ENCODE results near the gene S100A8.
A peak's percentile ranks its signal among the peaks of the same experiment; 100 is the strongest.
"Not testable (repeated sequence)": the region's sequence is repeated elsewhere in the genome, so short reads cannot be mapped to it uniquely, and the experiment has no call there.

The S100A8 gene

DNA sequence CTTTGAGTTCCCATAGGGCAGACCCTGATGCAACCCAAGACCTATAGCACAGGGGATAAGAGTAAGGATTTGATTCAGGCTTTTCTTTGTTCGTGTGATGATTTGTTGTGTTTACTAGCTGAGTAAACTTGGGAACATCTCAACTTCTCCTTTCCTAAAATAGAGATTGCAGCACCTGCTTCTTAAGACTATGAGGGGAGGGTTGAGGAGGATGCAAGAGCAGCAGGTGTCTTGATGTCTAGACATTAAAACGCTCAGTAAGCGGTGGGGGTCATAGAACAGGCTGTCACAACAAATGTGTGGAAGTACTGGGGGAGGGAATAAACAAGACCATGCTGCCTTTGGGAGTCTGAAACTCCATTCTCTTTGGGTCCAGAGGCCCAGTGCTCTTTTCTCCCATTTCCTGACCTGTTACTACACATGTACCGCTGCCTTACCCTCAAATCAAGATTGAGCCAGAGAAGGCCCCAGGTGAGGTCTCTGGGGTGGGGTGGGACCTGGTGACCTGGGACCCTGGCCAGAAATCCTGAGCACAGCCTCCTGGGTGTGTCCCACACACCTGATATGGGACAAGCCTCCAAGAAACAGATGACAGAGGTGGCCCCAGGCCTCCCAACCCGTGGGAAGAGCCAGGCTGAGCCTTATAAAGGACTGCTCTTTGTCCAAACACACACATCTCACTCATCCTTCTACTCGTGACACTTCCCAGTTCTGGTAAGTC, 25.1 kb upstream of the S100A8 start, which contains the start of gene S100A7A:
TSS of gene S100A7A (plus strand) at position 671 of the 721 bp plus-strand sequence. CDS start 1,563 bp downstream, outside the sequence.
- no peak for DNase-seq (ENCODE audit: low spot score)

DNA sequence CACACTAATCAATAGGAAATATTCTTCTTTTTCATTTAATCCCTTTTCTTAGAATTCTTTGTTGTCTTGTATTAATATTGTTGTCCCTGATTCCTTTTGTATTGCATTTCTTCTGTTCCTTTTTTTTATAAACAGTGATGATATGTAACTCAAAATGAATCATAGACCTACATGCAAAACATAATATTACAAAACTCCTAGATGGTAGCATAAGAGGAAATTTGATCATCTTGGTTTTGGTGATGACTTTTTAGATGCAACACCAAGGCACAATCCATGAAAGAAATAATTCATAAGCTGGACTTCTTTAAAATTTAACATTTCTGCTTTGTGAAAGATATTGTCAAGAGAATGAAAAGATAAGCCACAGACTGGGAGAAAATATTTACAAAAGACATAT, 23.1 kb upstream of the S100A8 start:
- DNase-seq (ENCODE audit: low spot score) = not testable (repeated sequence)

DNA sequence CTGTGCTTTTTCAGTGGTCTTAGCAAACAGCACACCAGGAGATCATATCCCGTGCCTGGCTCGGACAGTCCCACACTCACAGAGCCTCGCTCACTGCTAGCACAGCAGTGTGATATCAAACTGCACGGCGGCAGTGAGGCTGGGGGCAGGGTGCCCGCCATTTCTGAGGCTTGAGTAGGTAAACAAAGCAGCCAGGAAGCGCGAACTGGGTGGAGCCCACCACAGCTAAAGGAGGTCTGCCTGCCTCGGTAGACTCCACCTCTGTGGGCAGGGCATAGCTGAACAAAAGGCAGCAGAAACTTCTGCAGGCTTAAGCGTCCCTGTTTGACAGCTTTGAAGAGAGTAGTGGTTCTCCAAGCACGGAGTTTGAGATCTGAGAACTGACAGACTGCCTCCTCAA, 16.4 kb upstream of the S100A8 start:
- DNase-seq (ENCODE audit: low spot score) = not testable (repeated sequence)

DNA sequence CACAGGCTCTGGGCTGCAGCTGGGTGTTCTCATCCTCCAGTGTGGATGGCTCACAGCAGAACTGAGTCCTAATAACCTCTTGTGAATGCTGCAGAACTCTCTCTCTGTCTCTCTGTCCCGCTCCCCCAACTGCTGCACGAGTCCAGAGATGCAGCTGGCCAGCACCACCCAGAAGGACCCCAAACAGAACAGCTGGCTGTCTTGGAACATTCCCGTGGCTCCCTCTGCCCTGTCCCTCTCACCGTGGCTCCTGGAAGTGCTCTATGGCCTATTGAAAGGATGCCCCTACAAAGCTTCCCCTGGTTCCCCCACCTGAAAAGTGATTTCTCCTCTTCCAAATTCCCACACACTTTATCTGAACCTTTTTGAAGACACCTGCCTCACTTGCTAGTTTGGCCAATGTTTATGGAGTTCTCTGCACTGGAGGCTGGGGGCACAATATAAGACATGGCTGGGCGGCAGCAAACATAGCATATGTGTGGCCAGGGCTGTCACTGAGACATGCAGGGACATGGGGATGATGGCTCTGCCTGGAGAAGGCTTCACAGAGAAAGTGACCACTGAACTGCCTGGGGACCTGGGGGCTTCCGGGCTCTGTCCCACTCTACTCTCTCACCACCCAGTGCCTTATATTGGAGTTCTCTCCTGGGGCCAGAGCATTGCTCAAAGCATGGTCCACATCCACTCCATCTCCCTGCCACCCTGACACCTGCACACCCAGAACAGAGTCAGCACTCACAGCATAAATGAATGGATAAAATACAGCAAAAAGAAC, 15.1 kb upstream of the S100A8 start:
- DNase-seq (ENCODE audit: low spot score) = not testable (repeated sequence)

DNA sequence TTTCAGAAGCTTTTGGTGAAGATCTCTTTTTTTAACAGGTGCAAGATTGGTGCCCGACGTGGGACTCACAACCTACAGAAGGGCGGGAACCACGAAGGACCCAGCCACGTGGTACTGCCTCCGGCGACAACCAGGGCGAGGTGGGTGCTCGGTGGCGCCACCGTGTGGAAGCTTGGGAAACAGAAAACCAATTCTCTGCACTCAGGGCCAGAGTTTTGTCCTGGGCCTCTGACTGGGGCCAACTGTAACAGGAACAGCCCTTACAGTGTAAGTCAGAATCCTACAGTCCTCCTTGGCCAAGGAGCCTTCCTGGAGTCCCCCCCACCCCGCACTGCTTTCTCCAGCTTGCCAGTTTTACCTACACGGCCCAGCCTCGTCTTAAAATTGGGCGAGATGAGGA, 13.9 kb upstream of the S100A8 start:
- peak; percentile 11 for DNase-seq (ENCODE audit: low spot score)

DNA sequence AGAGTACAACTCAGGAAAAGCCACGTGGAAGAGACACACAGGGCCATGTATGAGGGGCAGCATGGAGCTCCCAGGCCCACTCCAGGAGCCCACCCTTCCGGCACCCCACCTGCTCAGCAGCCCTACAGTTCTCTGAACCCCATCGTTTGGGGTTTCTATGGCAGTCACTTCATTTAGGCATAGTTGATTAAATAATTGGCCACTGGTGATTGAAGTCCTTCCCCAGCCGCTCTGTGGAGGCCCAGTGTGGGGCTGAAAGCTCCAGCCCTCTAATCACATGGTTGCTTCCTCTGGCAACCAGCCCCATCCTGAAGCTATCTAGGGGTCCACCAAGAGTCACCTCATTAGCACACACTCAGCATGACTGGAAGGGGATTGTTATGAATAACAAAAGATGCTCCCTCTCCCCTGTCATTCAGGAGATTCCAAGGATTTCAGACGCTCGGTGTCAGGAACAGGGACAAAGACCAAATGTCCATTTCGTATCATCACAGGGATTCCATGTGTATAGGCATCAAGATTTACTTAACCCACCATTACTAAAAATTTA, 13.3 kb upstream of the S100A8 start:
- no peak for DNase-seq (ENCODE audit: low spot score)

DNA sequence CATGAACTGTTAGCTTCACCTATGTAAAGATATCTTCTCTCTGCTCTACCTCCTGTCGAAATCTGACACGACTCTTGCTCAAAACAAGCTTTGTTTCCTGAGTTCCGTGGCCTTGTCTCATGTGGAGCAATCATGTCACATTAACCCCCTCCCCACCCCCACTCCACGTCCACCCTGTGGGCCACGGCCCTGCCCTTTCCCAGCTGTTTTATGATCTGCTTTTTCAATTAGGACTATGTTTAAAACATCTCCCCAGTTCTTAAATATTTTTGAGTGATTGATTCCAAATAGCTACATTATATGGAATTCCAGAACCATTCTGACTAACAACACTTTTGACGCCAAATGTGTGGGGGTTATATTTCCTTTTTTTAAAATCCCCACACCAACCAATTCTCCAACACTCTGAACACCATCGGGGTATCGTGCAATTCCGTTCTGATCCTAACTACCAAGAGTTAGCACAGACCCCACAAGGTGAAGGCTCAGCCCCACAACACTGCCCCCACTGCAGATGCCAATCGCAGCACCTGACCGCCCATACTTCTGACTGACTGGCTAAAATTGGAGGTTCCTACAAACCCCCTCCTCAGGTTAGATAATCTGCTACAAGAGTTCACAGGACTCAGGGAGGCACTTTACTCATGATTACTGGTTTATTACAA, 12.7 kb upstream of the S100A8 start:
- DNase-seq (ENCODE audit: low spot score) = no peak

DNA sequence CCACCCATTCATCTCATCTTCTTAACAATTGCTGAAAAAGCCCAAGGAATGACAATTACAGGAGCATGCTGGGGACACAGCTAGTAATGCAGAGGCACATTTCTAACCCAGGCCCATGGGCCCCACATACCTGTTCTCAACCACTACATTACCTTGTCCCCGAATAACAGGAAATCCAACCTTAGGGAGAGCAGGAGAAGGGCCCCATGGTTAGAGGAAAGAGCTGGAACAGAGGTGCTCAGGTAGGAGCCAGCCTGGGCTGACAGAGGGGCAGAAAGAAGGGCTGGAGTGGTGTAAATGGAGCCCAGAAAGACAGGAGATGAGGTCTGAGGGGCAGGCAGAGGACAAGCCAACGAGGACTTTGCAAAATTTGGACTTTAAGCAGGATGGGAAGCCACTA, 11.4 kb upstream of the S100A8 start:
- no peak for DNase-seq (ENCODE audit: low spot score)

DNA sequence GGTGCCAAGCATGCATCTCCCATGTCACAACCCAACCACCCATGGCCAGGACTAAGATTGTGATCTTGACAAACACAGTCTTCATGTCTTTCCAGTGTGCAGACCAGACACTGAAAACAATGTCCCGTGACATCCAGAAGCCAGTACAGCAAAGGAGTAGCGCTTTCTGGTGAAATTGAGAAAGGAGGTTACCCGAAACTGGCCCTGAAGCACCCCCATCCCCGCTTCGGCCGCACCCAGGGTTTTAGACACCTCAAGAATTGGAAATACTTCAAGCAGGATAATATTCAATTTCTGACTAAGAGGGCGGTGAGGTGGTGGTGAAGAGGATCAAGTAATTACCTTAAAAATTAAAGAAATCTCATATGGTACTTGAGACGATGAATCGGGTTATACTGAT, 10.6 kb upstream of the S100A8 start:
- DNase-seq (ENCODE audit: low spot score) = no peak

DNA sequence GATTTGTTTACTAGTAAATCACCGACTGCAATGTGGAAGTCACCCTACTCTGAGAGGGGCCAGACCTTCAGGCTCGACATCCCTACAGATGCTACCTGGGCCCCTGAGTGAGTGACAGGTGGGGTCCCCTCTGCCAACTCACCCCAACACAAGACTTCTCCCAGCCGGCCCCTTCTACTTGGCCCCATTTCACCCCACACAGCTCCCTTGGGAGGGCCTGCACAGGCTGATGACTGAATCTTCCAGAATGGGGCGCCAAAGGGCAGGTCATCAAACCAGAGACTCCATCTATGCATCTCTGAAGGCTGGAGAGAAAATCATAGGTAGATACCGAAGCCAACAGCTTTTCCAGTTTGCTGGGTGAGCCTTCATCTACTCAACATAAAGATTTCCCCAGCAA, 9.4 kb upstream of the S100A8 start:
- no peak for DNase-seq (ENCODE audit: low spot score)

DNA sequence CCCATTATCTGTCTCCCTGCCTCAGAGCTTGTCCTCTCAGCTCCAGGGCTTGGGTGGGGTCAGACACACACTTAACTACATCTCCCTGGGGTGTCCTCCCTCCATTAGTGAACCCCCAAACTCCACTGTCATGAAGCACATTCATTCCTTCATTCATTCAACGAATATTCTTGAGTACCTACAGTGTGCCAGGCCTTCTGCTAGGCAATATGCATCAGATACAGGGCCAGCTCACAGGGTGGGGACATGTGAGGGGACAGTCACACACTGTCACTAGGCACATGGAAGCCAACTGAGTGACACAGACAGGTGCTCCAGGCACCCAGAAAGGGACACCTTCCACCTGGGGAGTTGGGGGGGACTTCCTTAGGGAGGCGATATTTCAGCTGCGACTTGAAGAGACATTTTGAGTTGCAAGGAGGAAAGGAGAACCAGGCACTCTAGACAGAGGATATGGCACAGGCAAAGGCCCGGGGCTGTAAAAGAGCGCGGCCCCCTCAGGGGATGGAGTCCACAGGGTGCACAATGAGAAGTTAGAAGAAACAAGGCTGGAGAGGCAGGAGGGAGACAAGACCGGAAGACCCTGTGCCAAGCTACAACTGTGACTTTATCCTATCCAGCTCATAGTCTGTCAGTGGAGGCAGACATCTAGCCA, 8.7 kb upstream of the S100A8 start:
- no peak for DNase-seq (ENCODE audit: low spot score)

DNA sequence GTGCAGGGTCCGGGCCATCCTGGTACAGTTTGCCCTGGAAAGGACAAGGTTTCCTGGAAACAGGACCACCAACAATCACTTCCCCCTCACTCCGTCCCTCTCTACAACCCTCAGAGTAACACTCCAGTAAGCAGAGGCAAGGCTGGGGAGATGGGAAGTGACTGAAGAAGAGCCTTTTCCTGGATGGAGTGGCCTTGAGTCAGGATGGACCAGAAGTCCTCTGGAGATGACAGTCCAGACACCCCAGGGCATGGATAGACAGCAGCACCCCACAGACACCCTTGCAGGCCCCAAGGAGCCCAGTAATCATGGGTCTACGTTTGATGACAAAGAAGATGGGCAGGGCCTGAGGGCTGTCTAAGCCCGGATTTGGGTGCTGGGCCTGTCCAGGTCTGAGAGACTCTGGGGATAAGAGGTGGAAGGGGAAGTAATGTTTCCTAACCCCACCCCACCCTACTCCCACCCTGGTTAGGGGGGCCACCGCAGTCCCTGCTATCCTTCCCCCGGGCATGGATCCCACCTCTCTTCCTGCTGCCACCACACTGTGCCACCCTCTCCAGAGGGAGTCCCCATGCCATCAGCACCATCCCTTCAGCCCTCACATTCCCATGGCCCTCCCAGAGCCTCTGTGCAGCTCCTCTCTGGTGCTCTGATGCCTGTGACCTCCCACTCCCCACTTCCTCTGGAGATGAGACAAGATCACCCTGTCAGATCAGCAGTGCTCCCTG, 7.2 kb upstream of the S100A8 start:
- DNase-seq (ENCODE audit: low spot score) = no peak

DNA sequence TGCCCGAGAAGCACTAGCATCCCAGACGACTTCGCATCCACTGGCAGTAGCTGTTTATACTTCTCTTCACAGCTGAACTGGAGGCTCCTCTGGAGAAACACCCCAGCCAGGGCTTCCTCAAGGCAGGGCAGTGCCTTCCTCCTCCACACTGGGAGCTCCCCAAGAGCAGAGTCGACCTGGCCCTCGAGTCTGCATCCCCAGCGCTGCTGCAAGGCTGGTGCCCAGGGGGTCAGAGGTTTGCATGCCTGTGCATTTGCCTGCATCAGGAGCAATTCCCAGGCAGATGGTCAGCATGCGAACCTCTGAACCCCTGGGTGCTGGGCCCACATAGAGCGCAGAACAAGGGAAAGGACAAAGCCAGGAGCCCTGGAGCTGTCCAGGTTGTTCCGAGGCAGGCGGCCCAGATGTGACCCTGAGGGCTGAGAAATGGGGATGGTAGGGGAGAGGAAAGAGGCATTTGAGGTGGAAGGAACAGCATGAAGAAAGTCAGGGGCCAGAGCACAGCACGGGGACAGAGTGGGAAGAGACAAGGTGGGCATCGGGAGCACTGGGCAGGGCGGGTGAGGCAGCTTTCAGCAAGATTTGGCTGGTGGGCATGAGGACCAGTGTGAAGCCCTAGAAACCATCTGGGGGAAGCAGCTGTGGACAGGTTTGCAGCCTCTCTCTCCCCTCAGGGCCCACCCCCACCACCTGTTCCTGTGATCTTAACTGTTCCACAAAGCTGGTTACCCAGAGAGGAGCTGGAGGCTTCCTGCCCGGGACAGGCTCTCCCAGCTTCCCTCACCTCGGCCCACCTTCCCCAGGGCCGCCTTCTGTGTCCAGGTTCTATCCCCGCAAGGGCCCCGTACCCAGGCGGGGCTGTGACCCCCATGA, 6.4 kb upstream of the S100A8 start:
- DNase-seq (ENCODE audit: low spot score) = no peak

DNA sequence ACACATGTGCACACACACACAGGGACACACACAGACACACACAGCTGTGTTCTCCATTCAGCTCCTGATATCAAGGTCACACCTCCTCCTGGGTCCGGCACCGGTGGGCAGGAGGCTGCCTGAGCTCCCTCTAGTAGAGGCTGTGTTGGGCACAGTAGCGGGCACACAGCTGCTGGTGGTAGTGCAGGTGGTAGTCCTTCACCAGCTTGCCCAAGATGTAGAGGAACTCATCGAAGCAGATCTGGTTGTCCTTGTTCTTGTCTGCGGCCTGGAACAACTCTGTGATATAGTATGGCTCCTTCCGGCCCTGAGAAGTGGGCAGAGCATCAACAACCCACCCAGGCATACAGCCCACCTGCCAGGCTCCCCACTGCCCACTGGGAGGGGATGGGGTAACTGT, 5.6 kb upstream of the S100A8 start:
- DNase-seq (ENCODE audit: low spot score) = no peak

DNA sequence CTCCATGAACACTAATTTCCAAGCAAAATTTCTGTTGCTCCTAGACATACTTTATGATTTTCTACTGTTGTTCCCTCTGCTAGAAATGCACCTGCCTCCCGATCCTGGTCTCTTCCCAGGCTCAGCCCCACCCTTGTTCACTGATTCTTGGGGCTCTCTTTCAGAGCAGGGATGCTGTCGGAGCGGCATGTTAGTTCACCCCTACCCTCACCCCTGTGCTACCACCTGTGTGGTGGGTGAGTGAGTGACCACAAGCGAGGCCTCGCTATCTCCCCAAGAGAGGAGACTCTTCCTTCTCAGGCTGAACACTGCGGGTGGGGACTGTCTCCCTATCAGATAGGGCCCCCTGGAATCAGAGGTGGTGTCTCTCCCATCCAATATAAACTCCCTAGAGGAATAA, 4.9 kb upstream of the S100A8 start:
- no peak for DNase-seq (ENCODE audit: low spot score)

DNA sequence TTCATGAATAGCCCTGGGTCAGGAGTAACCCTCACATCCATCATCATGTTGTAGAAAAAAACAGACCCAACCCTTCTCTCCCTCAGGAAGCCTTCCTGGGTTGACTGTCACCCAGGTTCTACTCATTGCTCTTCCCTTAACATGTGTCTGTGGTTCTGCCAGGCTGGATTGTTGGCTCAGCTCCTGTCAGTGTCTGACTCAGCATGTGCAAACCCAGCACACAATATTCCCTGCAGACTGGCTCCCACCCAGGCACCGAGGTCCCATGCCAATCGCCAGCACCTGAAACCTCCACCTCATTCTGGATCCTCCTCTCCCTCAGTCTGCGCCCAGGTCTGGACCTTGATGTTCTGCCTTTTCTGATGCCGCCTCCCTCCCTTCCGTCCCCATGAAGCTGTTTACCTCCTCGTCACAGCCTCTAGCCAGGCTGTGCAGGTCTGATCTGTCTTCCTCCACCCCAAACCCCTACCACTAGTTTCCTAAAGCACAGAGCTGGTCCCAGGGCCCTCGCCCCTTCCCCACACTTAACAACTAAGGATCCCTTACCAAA, 4.3 kb upstream of the S100A8 start:
- no peak for DNase-seq (ENCODE audit: low spot score)

DNA sequence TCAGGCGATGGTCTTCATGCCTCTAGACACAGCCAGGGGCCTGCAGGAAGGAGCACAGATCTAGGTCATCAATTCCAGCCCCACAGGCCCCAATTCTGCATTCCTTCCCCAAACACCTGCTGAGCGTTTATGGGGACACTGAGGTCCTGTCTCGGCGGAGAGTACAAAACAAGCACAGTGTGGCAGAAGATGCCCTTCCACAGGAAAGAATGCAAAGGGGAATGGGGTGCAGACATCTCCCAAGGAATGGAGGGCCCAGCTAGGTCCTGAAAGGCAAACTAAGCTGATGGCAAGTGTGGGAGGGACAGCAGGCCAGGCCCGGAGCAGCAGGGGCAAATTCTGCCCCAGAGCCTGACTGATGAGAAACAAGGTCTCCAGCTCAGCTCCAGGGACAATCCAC, 3.5 kb upstream of the S100A8 start:
- DNase-seq (ENCODE audit: low spot score) = no peak

DNA sequence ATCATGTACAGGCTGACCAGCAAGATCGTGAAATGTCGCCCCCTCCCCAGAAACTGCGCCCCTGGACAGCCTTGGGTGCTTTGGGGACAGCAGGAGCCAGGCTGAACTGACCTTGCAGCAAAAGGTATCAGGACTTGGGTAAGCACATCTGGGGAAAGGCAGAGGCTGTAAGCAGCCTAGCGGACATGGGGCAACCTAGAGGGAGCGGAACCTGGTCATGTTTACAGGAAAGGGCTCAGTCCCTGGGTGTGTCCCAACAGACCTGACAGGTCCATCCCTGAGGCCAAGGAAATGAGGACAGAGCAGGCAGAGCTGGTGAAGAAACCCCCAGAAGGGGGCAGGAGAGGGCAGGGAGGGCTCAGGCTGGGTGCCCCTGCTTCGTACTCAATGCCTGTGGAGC, 3.1 kb upstream of the S100A8 start:
- no peak for DNase-seq (ENCODE audit: low spot score)

DNA sequence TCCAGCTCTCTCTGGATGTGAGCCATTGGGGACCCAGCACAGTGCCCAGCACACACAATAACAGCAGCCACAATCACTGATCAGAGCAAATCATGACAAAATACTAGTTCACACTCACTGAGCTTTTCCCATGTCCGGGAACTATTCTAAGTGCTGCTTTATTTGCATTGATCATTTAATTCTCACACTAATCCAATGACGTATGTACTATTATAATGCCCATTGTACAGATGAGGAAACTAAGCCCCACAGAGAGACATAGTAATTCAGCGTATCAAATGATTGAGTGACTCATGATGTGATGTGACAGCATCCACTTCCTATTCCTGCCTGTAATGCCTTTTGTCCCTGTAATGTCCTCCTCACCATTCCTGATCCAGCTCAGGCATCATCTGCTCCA, 1.9 kb upstream of the S100A8 start:
- no peak for DNase-seq (ENCODE audit: low spot score)

DNA sequence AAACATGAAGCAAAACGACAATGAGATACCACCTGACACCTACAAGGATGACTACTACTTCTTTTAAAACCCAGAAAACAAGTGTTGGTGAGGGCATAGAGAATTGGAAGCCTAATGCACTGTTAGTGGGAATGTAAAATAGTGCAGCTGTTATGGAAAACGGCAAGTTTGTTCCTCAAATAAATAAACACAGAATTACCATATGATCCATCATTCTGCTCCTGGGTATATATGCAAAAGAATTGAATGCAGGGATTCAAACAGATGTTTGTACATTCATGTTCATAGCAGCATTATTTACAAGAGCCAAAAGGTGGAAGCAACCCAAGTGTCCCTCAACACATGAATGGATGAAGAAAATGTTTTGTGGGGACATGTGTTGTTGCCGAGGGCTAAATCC, 1.4 kb upstream of the S100A8 start:
- DNase-seq (ENCODE audit: low spot score) = no peak
